Measurements from ENCODE around the gene GRAMD2A.
A peak's percentile ranks its signal among the peaks of the same experiment; 100 is the strongest.

The GRAMD2A gene

DNA sequence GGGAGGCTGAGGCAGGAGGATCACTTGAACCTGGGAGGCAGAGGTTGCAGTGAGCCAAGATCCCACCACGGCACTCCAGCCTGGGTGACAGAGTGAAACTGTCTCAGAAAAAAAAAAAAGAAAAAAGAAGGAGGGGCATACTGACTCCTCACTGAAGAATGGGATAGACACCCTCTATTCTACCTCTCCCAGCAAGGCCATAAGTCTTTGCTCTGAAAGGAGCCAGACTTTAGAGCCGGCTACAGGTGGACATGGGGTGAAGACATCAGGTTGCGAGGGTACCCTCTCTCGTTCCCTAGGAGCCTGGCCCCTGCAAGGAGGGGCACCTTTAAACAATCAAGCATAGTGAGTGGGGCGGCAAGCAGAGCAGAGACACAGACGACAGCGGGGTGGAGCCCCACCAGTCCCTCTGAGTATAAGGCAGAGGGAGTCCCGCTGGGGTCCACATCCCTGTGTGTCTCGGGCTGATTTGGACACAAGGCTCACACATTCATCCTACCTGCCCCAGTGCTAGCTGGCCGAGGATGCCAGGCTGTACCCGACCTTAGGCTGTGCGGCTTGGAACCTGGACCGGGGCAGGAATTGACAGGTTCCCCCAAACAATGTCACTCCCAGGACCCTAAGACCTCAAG, 1.1 kb downstream of the GRAMD2A start:
- Histone ChIP-seq H3K27ac (ENCODE audit: low read depth, low read length) (no peak overlapping the region), H3K4me1 (ENCODE audit: control insufficient read depth, insufficient read depth, low read length) (no peaks in the 10 kb centered on the region), H3K27me3 (ENCODE audit: control insufficient read depth, insufficient read depth, low read length) (peaks cover 8% of the 10 kb centered on the region), H3K36me3 (ENCODE audit: control insufficient read depth, insufficient read depth, low read length) (peaks cover 16% of the 10 kb centered on the region), H3K4me3 (ENCODE audit: low read length) (peak overlapping the region; percentile 50), H3K9ac (ENCODE audit: low read length) (no peak overlapping the region)

DNA sequence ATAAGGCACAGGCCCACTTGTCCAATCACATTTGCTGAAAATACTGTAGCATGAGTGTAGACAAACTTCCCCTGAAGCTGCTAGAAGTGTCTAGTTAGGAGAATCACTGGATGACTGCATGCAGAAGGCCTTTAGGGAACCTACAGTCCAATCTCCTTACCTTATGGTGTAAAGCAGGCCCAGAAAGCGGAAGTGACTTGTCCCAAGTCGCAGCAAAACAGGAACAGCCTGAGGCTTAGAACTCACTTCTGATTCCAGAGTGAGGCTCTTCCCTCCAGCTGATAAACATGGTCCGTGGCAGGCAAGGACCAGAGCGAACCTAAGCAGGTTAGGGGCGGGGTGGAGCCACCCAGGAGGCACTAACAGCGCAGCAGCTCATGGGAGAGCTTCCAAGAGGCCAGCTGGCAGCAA, 2.5 kb downstream of the GRAMD2A start:
- H3K27me3 ChIP-seq (ENCODE audit: control insufficient read depth, insufficient read depth, low read length): peaks cover 8% of the 10 kb centered on the region
- no peak overlapping the region for H3K4me3 ChIP-seq (ENCODE audit: low read length)
- no peak overlapping the region for H3K27ac ChIP-seq (ENCODE audit: low read depth, low read length)
- H3K36me3 ChIP-seq (ENCODE audit: control insufficient read depth, insufficient read depth, low read length): peaks cover 10% of the 10 kb centered on the region
- H3K4me1 ChIP-seq (ENCODE audit: control insufficient read depth, insufficient read depth, low read length): no peaks in the 10 kb centered on the region
- no peak overlapping the region for H3K9ac ChIP-seq (ENCODE audit: low read length)

DNA sequence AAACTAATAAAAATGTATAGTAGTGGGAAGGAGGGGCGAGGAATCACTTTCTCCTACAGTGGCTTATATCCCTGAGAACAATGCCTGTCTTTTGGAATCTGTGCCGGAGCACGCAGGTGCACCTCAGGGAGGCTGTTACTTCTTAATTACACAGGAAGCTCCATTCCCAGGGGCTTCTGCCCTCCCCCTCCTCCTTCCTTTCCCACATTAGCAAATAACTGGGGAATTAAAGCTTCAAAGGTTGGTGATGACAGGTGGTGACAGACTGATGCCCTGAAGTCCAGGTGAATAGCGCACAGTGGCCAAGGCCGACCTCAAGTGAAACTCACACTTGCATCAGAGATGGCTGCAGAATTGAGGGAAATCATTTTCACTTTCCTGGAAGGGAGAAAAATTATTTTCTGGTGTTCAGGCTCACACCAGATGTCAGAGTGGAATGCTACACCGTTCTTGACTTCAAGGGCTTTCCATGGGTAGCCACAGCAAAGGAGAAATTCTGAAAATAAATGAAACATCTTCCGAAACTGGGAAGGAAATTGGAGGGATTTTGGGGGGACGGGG, 3.7 kb downstream of the GRAMD2A start:
- Histone ChIP-seq H3K4me1 (ENCODE audit: control insufficient read depth, insufficient read depth, low read length) (no peaks in the 10 kb centered on the region), H3K4me3 (ENCODE audit: low read length) (no peak overlapping the region), H3K27ac (ENCODE audit: low read depth, low read length) (no peak overlapping the region), H3K36me3 (ENCODE audit: control insufficient read depth, insufficient read depth, low read length) (peaks cover 4% of the 10 kb centered on the region), H3K27me3 (ENCODE audit: control insufficient read depth, insufficient read depth, low read length) (peaks cover 8% of the 10 kb centered on the region), H3K9ac (ENCODE audit: low read length) (no peak overlapping the region)

DNA sequence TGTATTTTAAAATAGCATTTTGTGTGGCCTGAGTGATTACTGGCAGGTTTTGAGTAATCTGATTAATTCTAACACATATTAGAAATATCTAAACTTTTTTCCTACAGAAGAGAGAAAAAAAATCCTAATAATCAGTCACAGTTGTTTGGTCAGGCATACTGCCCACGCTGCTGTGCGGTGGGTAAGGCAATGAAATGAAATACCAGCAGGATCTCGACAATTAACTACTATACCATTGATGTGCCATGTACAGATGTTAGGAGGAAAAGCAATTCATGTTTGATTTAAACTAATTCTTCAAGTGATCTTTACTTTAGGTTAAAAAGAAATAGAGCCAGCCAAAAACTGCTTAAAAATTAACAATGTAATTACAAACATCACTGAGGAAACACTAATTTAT, 5.2 kb downstream of the GRAMD2A start:
- H3K4me3 ChIP-seq (ENCODE audit: low read length): no peak overlapping the region
- H3K27ac ChIP-seq (ENCODE audit: low read depth, low read length): no peak overlapping the region
- no peak overlapping the region for H3K9ac ChIP-seq (ENCODE audit: low read length)
- no peaks in the 10 kb centered on the region for H3K36me3 ChIP-seq (ENCODE audit: control insufficient read depth, insufficient read depth, low read length)
- no peaks in the 10 kb centered on the region for H3K4me1 ChIP-seq (ENCODE audit: control insufficient read depth, insufficient read depth, low read length)
- peaks cover 8% of the 10 kb centered on the region for H3K27me3 ChIP-seq (ENCODE audit: control insufficient read depth, insufficient read depth, low read length)

DNA sequence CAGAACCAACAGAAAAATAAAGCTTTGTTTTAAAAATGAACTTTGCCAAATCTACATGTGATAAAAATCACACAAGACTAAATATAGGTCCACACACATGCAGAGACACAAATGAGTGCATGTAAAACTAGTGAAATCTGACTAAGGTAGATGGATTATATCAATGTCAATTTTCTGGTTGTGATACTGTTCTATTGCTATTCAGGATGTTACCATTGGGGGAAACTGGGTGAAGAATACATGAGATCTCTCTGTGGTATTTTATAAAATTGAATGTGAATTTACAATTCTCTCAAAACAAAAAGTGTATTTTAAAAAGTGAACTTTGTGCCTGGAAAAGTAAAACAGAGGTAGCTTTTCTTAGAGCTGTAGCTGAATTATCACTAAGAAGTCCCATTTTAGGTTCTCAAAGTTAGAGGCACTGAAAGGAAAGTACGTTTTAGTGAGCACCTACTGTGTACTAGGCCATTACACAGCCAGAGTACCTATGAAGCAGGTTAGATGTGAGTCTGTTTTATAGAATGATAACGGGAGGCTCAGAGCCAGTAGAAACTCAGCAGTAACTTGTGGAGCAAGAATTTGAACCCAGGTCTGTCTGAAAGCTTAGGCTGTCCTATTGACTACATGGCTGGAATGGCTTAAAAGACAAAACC, 8.2 kb downstream of the GRAMD2A start:
- Histone ChIP-seq H3K4me3 (ENCODE audit: low read length) (no peak overlapping the region), H3K9ac (ENCODE audit: low read length) (no peak overlapping the region), H3K27me3 (ENCODE audit: control insufficient read depth, insufficient read depth, low read length) (peaks cover 1% of the 10 kb centered on the region), H3K36me3 (ENCODE audit: control insufficient read depth, insufficient read depth, low read length) (no peaks in the 10 kb centered on the region), H3K4me1 (ENCODE audit: control insufficient read depth, insufficient read depth, low read length) (no peaks in the 10 kb centered on the region), H3K27ac (ENCODE audit: low read depth, low read length) (no peak overlapping the region)

DNA sequence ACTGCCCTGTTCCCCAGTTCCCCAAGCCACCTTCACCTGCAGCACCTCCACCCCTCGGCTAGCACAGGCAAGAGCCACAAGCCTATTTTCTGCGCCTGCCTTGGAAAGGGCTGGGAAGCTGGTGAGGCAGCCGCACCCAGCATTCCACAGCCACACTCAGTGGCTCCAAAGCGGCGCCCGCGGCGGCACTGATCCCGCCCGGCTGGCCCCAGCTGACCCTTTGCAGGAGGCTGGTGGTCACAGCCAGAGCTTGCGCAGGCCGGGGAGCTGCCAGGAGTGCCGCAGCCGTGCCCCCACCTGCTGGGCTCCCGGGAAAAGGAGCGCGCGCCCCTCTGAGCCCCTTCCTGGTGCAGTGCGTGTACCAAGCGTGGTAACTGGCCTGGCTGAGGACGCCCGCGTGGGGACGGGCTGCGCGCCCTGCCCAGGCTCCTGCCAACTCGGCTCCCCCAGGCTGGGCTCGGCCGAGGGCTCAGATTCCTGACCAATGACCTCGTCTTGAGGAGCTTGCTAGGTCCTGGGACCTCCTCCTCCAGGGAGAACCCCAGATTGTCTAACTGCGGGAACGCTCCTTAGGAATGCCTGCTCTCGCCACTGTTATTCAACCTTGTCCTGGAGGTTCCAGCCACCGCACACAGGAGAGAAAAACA, 13.3 kb downstream of the GRAMD2A start:
- Histone ChIP-seq H3K36me3 (ENCODE audit: control insufficient read depth, insufficient read depth, low read length) (no peaks in the 10 kb centered on the region), H3K27ac (ENCODE audit: low read depth, low read length) (no peak overlapping the region), H3K4me1 (ENCODE audit: control insufficient read depth, insufficient read depth, low read length) (no peaks in the 10 kb centered on the region), H3K9ac (ENCODE audit: low read length) (no peak overlapping the region), H3K4me3 (ENCODE audit: low read length) (no peak overlapping the region), H3K27me3 (ENCODE audit: control insufficient read depth, insufficient read depth, low read length) (peaks cover 6% of the 10 kb centered on the region)

DNA sequence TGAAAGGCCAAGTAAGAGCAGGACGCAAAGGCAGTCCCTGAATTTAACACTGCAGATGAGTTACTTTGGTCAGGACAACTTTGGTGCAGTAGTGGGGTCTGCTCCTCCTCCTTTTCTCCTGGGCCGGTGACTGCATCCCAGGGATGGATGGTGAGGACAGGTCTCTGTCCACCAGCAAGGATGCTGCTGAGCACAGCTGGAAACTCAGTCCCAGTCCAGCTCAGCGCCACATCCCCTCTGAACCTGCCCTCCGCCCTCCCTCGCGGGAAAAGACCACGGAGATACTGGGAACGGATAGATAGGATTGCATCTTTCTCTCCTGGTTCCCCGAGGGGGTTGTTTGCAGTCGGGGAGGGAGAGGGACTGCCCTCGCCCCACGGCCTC, 13.8 kb downstream of the GRAMD2A start:
- Histone ChIP-seq H3K4me1 (ENCODE audit: control insufficient read depth, insufficient read depth, low read length) (no peaks in the 10 kb centered on the region), H3K9ac (ENCODE audit: low read length) (no peak overlapping the region)

DNA sequence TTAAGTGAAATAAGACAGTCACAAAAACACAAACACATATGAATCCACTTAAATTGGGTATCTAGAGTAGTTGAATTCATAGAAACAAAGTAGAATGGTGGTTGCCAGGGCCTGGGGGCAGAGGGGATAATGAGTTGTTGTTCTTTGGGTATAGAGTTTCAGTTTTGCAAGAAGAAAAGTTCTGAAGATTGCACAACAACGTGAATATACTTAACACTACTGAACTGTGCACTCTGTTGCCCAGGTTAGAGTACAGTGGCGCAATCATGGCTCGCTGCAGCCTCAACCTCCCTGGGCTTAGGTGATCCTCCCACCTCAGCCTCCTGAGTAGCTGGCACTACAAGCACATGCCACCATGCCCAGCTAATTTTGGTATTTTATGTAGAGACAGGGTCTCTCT, 14.9 kb downstream of the GRAMD2A start:
- no peak overlapping the region for H3K4me3 ChIP-seq (ENCODE audit: low read length)
- no peak overlapping the region for H3K27ac ChIP-seq (ENCODE audit: low read depth, low read length)
- H3K4me1 ChIP-seq (ENCODE audit: control insufficient read depth, insufficient read depth, low read length): no peaks in the 10 kb centered on the region
- H3K36me3 ChIP-seq (ENCODE audit: control insufficient read depth, insufficient read depth, low read length): no peaks in the 10 kb centered on the region
- H3K27me3 ChIP-seq (ENCODE audit: control insufficient read depth, insufficient read depth, low read length): peaks cover 6% of the 10 kb centered on the region
- H3K9ac ChIP-seq (ENCODE audit: low read length): no peak overlapping the region

More for the DNA sequence above, 13.8 kb downstream of the GRAMD2A start:
- Histone ChIP-seq H3K27me3 (ENCODE audit: control insufficient read depth, insufficient read depth, low read length) (peaks cover 6% of the 10 kb centered on the region), H3K4me3 (ENCODE audit: low read length) (no peak overlapping the region), H3K27ac (ENCODE audit: low read depth, low read length) (no peak overlapping the region), H3K36me3 (ENCODE audit: control insufficient read depth, insufficient read depth, low read length) (no peaks in the 10 kb centered on the region)

DNA sequence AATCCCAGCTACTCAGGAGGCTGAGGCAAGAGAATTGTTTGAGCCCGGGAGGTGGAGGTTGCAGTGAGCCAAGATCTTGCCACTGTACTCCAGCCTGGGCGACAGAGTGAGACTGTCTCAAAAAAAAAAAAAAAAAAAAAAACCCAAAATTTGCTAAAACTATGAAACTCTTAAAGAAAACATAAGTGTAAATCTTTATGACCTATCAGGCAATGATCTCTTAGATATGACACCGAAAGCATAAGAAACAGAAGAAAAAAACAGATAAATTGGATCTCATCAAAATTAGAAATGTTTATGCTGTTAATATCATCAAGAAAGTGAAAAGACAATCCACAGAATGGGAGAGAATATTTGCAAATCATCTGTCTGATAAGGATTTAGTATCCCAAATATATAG, 15.3 kb downstream of the GRAMD2A start:
- peaks cover 6% of the 10 kb centered on the region for H3K27me3 ChIP-seq (ENCODE audit: control insufficient read depth, insufficient read depth, low read length)
- H3K9ac ChIP-seq (ENCODE audit: low read length): no peak overlapping the region
- H3K4me3 ChIP-seq (ENCODE audit: low read length): no peak overlapping the region
- H3K27ac ChIP-seq (ENCODE audit: low read depth, low read length): no peak overlapping the region
- no peaks in the 10 kb centered on the region for H3K4me1 ChIP-seq (ENCODE audit: control insufficient read depth, insufficient read depth, low read length)
- no peaks in the 10 kb centered on the region for H3K36me3 ChIP-seq (ENCODE audit: control insufficient read depth, insufficient read depth, low read length)

DNA sequence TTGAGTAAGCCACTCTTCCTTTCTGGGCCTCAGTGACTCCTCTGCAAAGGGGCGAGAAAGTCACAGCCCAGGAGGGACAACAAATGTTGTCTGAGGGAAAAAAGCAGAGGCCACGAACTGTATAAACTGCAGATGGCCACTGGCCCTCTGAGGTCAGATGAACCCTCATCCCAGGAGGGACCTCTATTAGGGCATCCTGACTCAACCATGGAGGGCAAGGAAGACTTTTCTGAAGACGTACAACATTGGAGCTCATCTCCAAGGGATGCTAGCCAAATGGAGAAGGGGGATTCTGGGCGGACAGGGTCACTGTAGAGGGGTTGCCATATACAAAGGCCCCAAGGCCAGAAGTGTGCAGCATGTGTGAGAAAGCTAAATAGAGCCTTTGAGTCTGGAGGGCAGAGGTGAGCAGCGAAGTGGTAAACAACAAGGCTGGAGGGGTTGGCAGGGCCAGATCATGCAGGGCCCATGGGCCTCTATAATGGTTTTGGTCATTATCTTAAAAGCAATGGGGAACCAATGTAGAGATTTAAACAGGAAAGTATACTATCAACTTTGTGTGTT, 16.7 kb downstream of the GRAMD2A start:
- no peak overlapping the region for H3K9ac ChIP-seq (ENCODE audit: low read length)
- H3K4me1 ChIP-seq (ENCODE audit: control insufficient read depth, insufficient read depth, low read length): no peaks in the 10 kb centered on the region
- H3K27me3 ChIP-seq (ENCODE audit: control insufficient read depth, insufficient read depth, low read length): peaks cover 6% of the 10 kb centered on the region
- no peaks in the 10 kb centered on the region for H3K36me3 ChIP-seq (ENCODE audit: control insufficient read depth, insufficient read depth, low read length)
- H3K4me3 ChIP-seq (ENCODE audit: low read length): no peak overlapping the region
- peak overlapping the region; percentile 6 for H3K27ac ChIP-seq (ENCODE audit: low read depth, low read length)

DNA sequence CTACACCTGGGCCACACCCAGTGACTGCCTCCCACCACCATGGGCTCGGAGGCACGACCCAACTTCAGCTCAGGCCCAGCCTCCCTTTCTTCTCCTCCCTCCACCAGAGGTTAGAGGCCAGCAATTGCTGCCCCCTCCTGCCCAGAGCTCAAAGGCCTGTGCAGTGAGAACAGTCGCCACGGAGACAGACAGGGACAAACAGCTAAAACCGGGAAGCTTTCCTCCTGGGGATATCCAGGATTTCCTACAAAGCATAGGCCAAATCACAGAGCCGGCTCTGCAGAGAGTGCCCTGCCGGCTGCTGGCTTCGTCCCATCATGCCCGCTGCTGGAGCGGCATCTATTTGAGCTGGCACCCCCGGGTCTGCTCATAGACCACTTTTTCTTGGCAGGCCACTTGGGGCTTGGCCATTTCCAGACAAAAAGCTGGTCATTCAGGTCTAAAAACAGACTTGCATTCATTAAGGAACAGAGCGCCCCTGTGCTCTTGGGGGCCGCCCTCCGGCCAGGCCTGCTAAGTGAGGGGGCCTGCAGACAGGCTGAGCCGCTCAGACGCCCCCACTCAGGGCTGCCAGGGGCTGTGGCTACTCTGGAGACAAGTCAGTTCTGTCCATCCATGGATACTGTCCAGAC, 17.5 kb downstream of the GRAMD2A start:
- Histone ChIP-seq H3K36me3 (ENCODE audit: control insufficient read depth, insufficient read depth, low read length) (no peaks in the 10 kb centered on the region), H3K4me3 (ENCODE audit: low read length) (no peak overlapping the region), H3K27me3 (ENCODE audit: control insufficient read depth, insufficient read depth, low read length) (peaks cover 6% of the 10 kb centered on the region), H3K9ac (ENCODE audit: low read length) (no peak overlapping the region), H3K4me1 (ENCODE audit: control insufficient read depth, insufficient read depth, low read length) (no peaks in the 10 kb centered on the region), H3K27ac (ENCODE audit: low read depth, low read length) (peak overlapping the region; percentile 37)

DNA sequence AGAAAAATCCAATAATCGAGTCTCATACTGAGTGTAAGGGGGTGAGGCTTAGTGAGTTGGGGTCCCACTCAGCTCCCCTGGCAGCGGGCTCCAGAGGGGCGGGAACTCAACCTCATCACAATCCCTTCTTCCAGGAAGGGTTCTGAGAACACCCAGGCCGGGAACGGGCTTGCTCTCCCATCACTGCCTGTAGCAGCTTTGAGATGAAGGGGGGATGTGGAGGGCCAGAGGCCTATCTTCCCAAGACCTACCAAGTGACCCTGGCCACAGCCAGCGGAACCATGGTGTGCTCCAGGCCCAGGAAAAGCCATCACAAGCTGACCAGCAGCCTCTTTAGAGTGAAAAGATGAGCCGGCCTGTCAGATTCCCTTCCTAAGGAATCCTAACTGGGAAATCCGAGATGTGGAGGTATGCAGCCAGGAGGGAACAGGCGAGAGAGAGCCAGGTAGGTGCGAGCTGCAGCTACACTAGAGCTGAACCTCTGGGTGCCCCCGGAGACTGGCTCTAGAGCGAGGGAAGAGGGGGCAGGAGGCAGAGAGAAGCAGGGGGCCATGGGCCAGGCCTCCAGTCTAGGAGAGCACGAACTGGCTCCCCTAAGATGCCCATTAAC, 18.5 kb downstream of the GRAMD2A start:
- Histone ChIP-seq H3K27ac (ENCODE audit: low read depth, low read length) (no peak overlapping the region), H3K4me1 (ENCODE audit: control insufficient read depth, insufficient read depth, low read length) (no peaks in the 10 kb centered on the region), H3K4me3 (ENCODE audit: low read length) (no peak overlapping the region), H3K36me3 (ENCODE audit: control insufficient read depth, insufficient read depth, low read length) (no peaks in the 10 kb centered on the region), H3K9ac (ENCODE audit: low read length) (no peak overlapping the region), H3K27me3 (ENCODE audit: control insufficient read depth, insufficient read depth, low read length) (peaks cover 3% of the 10 kb centered on the region)

All from rectal smooth muscle tissue (tissue), 1 donor.